Right lobe of liver (tissue), 4 donors: ENCODE data around the gene ZIK1.

ENCODE experiments used
- POLR2A ChIP-seq: fragments of 450-650 bp; IDR thresholded peaks from one replicate; pipeline ENCODE4 v1.6.1; 2017; ENCODE audit warnings: antibody characterized with exemption, mild to moderate bottlenecking
- TF ChIP-seq, protein P1 (sequence below), 4 donors: fragments of 200-600 bp in 3 of 4; fragments of 450-650 bp in 1 of 4; IDR thresholded peaks; one replicate each; pipeline versions ENCODE4 v1.5.1 to v1.8.0; 2016 to 2022; ENCODE audit warnings: antibody characterized with exemption in 4 of 4, mild to moderate bottlenecking in 2 of 4
- donor health status: DM: no; HTN: no; CAD: no.
- donor health status: DM: no; HTN: no; CAD: no.
- donor health status: DM: no; HTN: yes; CAD: no.

GRCh38 chr19:57599761-57600383 is 15.9 kb downstream of the ZIK1 start, which contains the start of gene ZNF530:
- TF ChIP-seq, protein P1, sequence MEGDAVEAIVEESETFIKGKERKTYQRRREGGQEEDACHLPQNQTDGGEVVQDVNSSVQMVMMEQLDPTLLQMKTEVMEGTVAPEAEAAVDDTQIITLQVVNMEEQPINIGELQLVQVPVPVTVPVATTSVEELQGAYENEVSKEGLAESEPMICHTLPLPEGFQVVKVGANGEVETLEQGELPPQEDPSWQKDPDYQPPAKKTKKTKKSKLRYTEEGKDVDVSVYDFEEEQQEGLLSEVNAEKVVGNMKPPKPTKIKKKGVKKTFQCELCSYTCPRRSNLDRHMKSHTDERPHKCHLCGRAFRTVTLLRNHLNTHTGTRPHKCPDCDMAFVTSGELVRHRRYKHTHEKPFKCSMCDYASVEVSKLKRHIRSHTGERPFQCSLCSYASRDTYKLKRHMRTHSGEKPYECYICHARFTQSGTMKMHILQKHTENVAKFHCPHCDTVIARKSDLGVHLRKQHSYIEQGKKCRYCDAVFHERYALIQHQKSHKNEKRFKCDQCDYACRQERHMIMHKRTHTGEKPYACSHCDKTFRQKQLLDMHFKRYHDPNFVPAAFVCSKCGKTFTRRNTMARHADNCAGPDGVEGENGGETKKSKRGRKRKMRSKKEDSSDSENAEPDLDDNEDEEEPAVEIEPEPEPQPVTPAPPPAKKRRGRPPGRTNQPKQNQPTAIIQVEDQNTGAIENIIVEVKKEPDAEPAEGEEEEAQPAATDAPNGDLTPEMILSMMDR (IDR thresholded peaks at IDR 0.05), result no peak
- no peak for TF ChIP-seq POLR2A
